HG03558 (cell line): ENCODE data around the gene GRID1.

Experiments
- ATAC-seq: cut with Tn5 transposase; IDR thresholded peaks from one replicate; pipeline ENCODE4 v1.9.1; 2021; ENCODE audit warnings: moderate number of reproducible peaks; ENCODE audit not compliant: unreplicated experiment; ENCODE audit errors: extremely low read depth

GRID1 gene

GRCh38 chr10:86283466-86284287 lies 82.9 kb downstream of the GRID1 start:
- no peak for ATAC-seq

- ATAC-seq = no peak
Observed at GRCh38 chr10:86282664-86283465, 83.7 kb downstream of the GRID1 start.

GRCh38 chr10:86281396-86281795 lies 85.2 kb downstream of the GRID1 start:
- no peak for ATAC-seq

GRCh38 chr10:86269332-86269731 lies 97.3 kb downstream of the GRID1 start:
- ATAC-seq = no peak

GRCh38 chr10:86267286-86268195 lies 99.1 kb downstream of the GRID1 start:
- no peak for ATAC-seq

GRCh38 chr10:86266446-86267242 lies 100.0 kb downstream of the GRID1 start:
- no peak for ATAC-seq

GRCh38 chr10:86265895-86266259 lies 100.7 kb downstream of the GRID1 start:
- no peak for ATAC-seq

GRCh38 chr10:86265236-86265894 lies 101.2 kb downstream of the GRID1 start:
- ATAC-seq = no peak

- ATAC-seq = no peak
Observed at GRCh38 chr10:86264481-86265231, 101.9 kb downstream of the GRID1 start.

- no peak for ATAC-seq
Observed at GRCh38 chr10:86263907-86264306, 102.7 kb downstream of the GRID1 start.

- no peak for ATAC-seq
Observed at GRCh38 chr10:86263209-86263608, 103.4 kb downstream of the GRID1 start.

- no peak for ATAC-seq
Observed at GRCh38 chr10:86262688-86263181, 103.9 kb downstream of the GRID1 start.

- no peak for ATAC-seq
Observed at GRCh38 chr10:86261941-86262687, 104.5 kb downstream of the GRID1 start.

- no peak for ATAC-seq
Observed at GRCh38 chr10:86261470-86261869, 105.1 kb downstream of the GRID1 start.

- no peak for ATAC-seq
Observed at GRCh38 chr10:86260564-86260963, 106.0 kb downstream of the GRID1 start.

GRCh38 chr10:86259901-86260562 lies 106.6 kb downstream of the GRID1 start:
- no peak for ATAC-seq

- ATAC-seq = no peak
Observed at GRCh38 chr10:86258941-86259340, 107.7 kb downstream of the GRID1 start.
